Activated CD8-positive, alpha-beta T cell treated with anti-CD3 and anti-CD28 coated beads for 36 hours (primary cell): ENCODE measurements around the gene NPFFR1. TPM values are rescaled to one million over a fixed set of nuclear protein-coding genes. Genes with fewer than 3 reads are reported as not detected.
"Not testable (repeated sequence)": the region's sequence is repeated elsewhere in the genome, so short reads cannot be mapped to it uniquely, and the experiment has no call there.

Experiments used
- ATAC-seq: fragments of 200-7000 bp; cut with Tn5 transposase; one replicate; pipeline ENCODE4 v1.10.0; 2021; ENCODE audit warnings: mild to moderate bottlenecking, moderate library complexity
- CTCF ChIA-PET: fragments of 350-600 bp; sonication (Branson Sonifier 250); formaldehyde crosslinking; loops from one replicate; lab custom pipeline; 2021; ENCODE audit warnings: antibody characterized with exemption; lab: Charles Lee
- POLR2A ChIA-PET: fragments of 350-600 bp; sonication (Branson Sonifier 250); formaldehyde crosslinking; loops from one replicate; lab custom pipeline; 2021; ENCODE audit warnings: antibody characterized with exemption; lab: Charles Lee
- DNase-seq: peaks from one replicate; pipeline ENCODE4 v3.0.0-alpha.2; 2020
- H3K27ac Mint-ChIP-seq: one replicate; pipeline ENCODE4 v1.8.0; 2021; ENCODE audit warnings: mild to moderate bottlenecking, mixed read lengths
- H3K27me3 Mint-ChIP-seq: one replicate; pipeline ENCODE4 v1.8.0; 2021; ENCODE audit warnings: mixed read lengths
- H3K36me3 Mint-ChIP-seq: one replicate; pipeline ENCODE4 v1.8.0; 2021; ENCODE audit warnings: low read depth, mixed read lengths
- H3K4me1 Mint-ChIP-seq: one replicate; pipeline ENCODE4 v1.8.0; 2021; ENCODE audit warnings: low read depth, mixed read lengths
- H3K4me3 Mint-ChIP-seq: one replicate; pipeline ENCODE4 v1.8.0; 2021; ENCODE audit warnings: mild to moderate bottlenecking, moderate library complexity, mixed read lengths
- H3K9me3 Mint-ChIP-seq: one replicate; pipeline ENCODE4 v1.8.0; 2021; ENCODE audit warnings: mixed read lengths
- intact Hi-C: fragments of 100-400 bp; cut with micrococcal nuclease; formaldehyde crosslinking; loops from one replicate; pipeline ENCODE4 v1.10.0; 2022
- total RNA-seq, 2 experiments: library from RNA; stranded (reverse); gene quantifications; one replicate each; pipeline ENCODE4 v1.2.3, GENCODE V29; 2021
- TF ChIP-seq, protein P1 (sequence below): fragments of 200-600 bp; IDR thresholded peaks from one replicate; pipeline ENCODE4 v1.8.0; 2022; ENCODE audit warnings: antibody characterized with exemption, mild to moderate bottlenecking

NPFFR1 gene
- total RNA-seq, 2 experiments from 2014 or later: not detected

DNA sequence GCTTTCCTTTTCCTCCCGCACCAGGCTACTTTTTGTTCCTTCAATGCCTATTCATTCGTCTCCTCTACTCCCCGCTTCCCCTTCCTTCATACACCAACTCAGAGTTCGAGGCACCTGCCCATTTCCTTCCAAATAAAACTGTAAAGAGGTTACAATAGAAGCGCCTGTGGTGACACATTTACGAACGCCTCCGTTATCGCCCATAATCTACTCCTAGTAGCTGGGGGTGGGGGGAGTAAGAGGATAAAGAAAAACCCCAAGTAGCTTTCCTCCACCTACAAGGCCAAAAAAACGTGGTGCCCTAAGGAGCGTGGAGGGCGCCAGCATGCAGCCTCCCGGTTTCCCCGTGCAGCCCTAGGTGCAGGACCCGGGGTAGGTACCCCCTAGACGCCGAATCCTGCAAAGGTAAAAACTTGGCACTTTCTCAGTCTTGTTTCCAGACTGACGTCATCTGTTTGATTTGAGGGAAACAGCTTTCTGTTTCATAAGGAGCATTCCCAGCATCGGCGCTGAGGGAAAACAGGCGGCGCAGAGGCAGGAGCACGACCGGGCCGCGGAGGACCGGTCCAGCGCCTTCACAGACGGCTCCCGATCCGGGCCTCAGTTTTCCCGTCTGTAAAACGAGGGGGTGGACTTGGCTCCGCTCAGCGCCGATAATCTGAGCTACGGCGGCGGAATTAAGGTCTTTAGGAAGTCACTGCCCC lies 51.5 kb downstream of the NPFFR1 start:
- Mint-ChIP-seq H3K27ac (peak overlapping the region; percentile 78), H3K4me1 (peaks cover 47% of the 10 kb centered on the region), H3K9me3 (no peaks in the 10 kb centered on the region), H3K4me3 (peak overlapping the region; percentile 80), H3K27me3 (no peaks in the 10 kb centered on the region), H3K36me3 (peaks cover 26% of the 10 kb centered on the region)
- intact Hi-C loops: no loop called here
- ChIA-PET POLR2A (interaction anchor here (0.8 to 4.6 kb wide), 21 partner anchors 9 to 180 kb away, joined by 3 to 23 read pairs (median 5); partner anchors contain the start of genes SAR1A and TYSND1), CTCF (interaction anchor here (0.6 to 4.3 kb wide), 19 partner anchors 10 to 229 kb away, joined by 3 to 52 read pairs (median 4); partner anchors contain the start of genes EIF4EBP2 and TYSND1)
- peak; percentile 66 for DNase-seq
- TF ChIP-seq, protein P1, sequence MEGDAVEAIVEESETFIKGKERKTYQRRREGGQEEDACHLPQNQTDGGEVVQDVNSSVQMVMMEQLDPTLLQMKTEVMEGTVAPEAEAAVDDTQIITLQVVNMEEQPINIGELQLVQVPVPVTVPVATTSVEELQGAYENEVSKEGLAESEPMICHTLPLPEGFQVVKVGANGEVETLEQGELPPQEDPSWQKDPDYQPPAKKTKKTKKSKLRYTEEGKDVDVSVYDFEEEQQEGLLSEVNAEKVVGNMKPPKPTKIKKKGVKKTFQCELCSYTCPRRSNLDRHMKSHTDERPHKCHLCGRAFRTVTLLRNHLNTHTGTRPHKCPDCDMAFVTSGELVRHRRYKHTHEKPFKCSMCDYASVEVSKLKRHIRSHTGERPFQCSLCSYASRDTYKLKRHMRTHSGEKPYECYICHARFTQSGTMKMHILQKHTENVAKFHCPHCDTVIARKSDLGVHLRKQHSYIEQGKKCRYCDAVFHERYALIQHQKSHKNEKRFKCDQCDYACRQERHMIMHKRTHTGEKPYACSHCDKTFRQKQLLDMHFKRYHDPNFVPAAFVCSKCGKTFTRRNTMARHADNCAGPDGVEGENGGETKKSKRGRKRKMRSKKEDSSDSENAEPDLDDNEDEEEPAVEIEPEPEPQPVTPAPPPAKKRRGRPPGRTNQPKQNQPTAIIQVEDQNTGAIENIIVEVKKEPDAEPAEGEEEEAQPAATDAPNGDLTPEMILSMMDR: no peak
- peak; percentile 32 for ATAC-seq

DNA sequence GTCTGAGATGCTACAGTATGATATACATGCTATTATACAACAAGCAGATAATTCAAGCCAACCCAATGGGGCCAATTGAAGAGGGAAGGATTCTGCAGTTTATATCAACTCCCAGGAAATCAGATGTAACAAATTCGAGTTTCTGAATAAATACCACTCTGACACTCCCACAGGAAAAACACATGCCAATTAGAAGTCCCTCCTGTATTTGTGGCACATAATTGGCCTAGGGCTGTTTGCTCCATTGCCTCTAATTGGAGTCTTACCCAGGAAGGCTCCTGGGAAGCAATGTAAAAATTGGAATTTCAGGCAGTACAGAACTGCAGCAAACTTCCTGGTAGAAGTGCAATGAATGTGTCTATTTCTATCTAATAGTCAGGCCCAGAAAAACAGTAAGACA lies 55.3 kb downstream of the NPFFR1 start:
- peaks cover 43% of the 10 kb centered on the region for H3K36me3 Mint-ChIP-seq
- peaks cover 48% of the 10 kb centered on the region for H3K4me1 Mint-ChIP-seq
- DNase-seq (no peak), ATAC-seq (no peak)
- no peak overlapping the region for H3K27ac Mint-ChIP-seq
- ChIA-PET CTCF (interaction anchor here (13.6 kb wide), 1 partner anchor 135 kb away, joined by 321 read pairs; no protein-coding TSS in a partner anchor), POLR2A (interaction anchor here (0.6 to 1.5 kb wide), 2 partner anchors 9 kb away, joined by 3 read pairs; no protein-coding TSS in a partner anchor)
- H3K4me3 Mint-ChIP-seq: no peak overlapping the region
- intact Hi-C loops: no loop called here
- TF ChIP-seq, protein P1: no peak
- no peaks in the 10 kb centered on the region for H3K27me3 Mint-ChIP-seq
- H3K9me3 Mint-ChIP-seq: no peaks in the 10 kb centered on the region

DNA sequence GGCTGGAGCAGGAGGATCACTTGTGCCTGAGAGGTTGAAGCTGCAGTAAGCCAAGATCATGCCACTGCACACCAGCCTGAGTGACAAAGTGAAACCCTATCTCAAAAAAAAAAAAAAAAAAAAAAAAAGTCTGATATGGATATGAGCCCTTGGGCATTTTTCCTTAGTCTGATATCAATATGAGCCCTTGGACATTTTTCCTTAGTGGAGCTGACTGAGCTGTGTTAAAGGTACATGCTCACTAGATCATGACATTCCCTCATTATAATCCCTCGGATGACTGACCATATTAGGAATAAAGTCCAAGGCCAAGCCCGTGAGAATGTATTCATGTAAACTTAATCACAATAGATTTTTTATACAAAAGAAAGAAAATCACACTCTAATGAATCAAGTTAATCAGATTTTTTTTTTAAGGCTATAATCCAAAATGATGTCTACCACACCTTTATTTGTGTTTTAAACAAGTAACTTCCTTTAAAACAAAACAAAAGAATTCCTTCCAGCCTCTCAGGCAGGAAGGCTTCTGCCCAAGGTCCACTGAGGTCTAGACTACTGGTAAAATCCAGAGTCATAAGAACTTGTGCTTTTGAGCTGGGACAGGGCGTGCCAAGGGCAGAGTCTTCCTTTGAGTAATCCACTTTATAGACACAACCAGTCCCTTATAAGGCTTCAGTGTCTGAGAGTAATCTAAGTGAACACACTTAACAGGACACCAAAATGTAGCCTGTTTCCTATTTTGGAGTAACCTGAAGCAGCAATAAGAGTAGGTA lies 56.1 kb downstream of the NPFFR1 start:
- CTCF ChIA-PET: interaction anchor here (13.6 kb wide), 1 partner anchor 136 kb away, joined by 321 read pairs; no protein-coding TSS in a partner anchor

DNA sequence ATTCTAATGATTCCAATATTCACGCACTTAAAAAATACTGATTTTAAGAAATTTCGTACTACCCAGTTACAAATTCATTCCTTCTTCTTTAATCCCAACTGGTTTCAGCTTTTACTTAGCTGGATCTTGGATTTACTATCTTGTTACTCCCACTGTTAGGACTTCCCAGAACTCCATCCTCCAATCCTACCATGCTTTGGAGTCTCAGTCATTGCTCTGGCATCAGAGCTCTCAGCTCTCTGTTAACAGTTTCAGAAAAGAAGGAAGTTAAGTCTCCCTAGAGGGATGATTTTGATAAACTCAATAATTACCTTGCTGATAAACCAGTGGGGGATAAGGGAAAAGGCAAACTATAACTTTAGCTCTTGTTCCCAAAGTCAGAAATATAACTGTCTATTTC lies 60.1 kb downstream of the NPFFR1 start:
- ChIA-PET CTCF (interaction anchor here (0.6 to 13.6 kb wide), 5 partner anchors 8 to 140 kb away, joined by 3 to 321 read pairs (median 26); partner anchors contain the start of gene PPA1), POLR2A (interaction anchor here (0.8 to 2.8 kb wide), 4 partner anchors 9 to 156 kb away, joined by 4 to 15 read pairs (median 9); partner anchors contain the start of gene PPA1)
- intact Hi-C loops: no loop called here
- Mint-ChIP-seq H3K36me3 (peaks cover 42% of the 10 kb centered on the region), H3K4me1 (peaks cover 40% of the 10 kb centered on the region), H3K27me3 (no peaks in the 10 kb centered on the region), H3K27ac (no peak overlapping the region), H3K9me3 (no peaks in the 10 kb centered on the region), H3K4me3 (no peak overlapping the region)
- ATAC-seq: no peak
- TF ChIP-seq, protein P1: no peak
- no peak for DNase-seq

More for the DNA sequence above, 56.1 kb downstream of the NPFFR1 start:
- DNase-seq: no peak
- H3K27me3 Mint-ChIP-seq: no peaks in the 10 kb centered on the region
- peaks cover 46% of the 10 kb centered on the region for H3K36me3 Mint-ChIP-seq
- H3K9me3 Mint-ChIP-seq: no peaks in the 10 kb centered on the region
- H3K4me1 Mint-ChIP-seq: peaks cover 49% of the 10 kb centered on the region
- POLR2A ChIA-PET: interaction anchor here (0.9 to 1.5 kb wide), 2 partner anchors 8 to 18 kb away, joined by 3 to 4 read pairs; no protein-coding TSS in a partner anchor
- intact Hi-C loops: no loop called here
- no peak for ATAC-seq
- TF ChIP-seq, protein P1: no peak
- H3K27ac Mint-ChIP-seq: no peak overlapping the region
- H3K4me3 Mint-ChIP-seq: no peak overlapping the region

DNA sequence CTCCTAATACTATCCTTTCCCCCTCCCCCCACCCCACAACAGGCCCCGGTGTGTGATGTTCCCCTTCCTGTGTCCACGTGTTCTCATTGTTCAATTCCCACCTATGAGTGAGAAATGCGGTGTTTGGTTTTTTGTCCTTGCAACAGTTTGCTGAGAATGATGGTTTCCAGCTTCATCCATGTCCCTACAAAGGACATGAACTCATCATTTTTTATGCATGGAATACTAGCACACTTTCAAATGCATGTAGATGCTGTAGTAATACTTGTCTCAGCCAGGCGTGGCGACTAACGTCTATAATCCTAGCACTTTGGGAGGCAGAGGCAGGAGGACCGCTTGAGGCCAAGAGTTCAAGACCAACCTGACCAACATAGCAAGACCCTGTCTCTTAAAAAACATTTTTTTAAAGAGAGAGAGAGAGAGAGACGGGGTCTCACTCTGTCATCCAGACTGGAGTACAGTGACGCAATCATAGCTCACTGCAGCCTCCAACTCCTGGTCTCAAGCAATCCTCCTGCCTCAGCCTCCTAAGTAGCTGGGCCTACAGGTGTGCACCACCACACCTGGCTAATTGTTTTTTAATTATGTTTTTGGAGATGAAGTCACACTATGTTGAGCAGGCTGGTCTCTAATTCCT lies 60.9 kb downstream of the NPFFR1 start:
- DNase-seq, ATAC-seq, H3K27me3 Mint-ChIP-seq, H3K4me3 Mint-ChIP-seq, H3K9me3 Mint-ChIP-seq, intact Hi-C loops: not testable (repeated sequence)
- Mint-ChIP-seq H3K4me1 (peaks cover 40% of the 10 kb centered on the region), H3K27ac (peak overlapping the region; percentile 77), H3K36me3 (peaks cover 40% of the 10 kb centered on the region)
- ChIA-PET CTCF (interaction anchor here (0.6 to 13.6 kb wide), 13 partner anchors 9 to 167 kb away, joined by 3 to 321 read pairs (median 12); partner anchors contain the start of genes PPA1 and TYSND1), POLR2A (interaction anchor here (0.8 to 2.8 kb wide), 4 partner anchors 10 to 157 kb away, joined by 4 to 15 read pairs (median 9); partner anchors contain the start of gene PPA1)
